ENCODE measurements around the gene PGAP3.

Gene PGAP3

GRCh38 chr17:39672522-39673334 lies 15.1 kb downstream of the PGAP3 start:
- no peak overlapping the region for H3K27ac ChIP-seq (ENCODE audit: insufficient read depth in 1 of 2, low read depth in 1 of 2, low read length in 2 of 2, poor library complexity in 1 of 2, severe bottlenecking in 2 of 2)
- ChIA-PET POLR2A (interaction anchor here (1.1 kb wide), 1 partner anchor 49 kb away, joined by 3 read pairs; no protein-coding TSS in a partner anchor), CTCF (interaction anchor here (0.6 to 22.5 kb wide), 15 partner anchors 12 to 596 kb away, joined by 3 to 445 read pairs (median 3); partner anchors contain the start of genes PGAP3 and PPP1R1B)
- peaks cover 0 to 22% (median 6%) of the 10 kb centered on the region in 5 experiments for H3K27me3 ChIP-seq (replicated peaks in 2 of 5; ENCODE audit: control insufficient read depth in 4 of 5, insufficient read depth in 5 of 5, low read length in 4 of 5)
- DNase-seq: no peak
- no peak overlapping the region for H3K4me3 ChIP-seq (ENCODE audit: control insufficient read depth in 1 of 7, extremely low read depth in 1 of 7, insufficient read depth in 4 of 7, low read depth in 2 of 7, low read length in 6 of 7)
- 92% methylated on average over 14 of the region's 15 CpGs for WGBS (ENCODE audit: insufficient coverage)
- no peaks in the 10 kb centered on the region for H3K9me3 ChIP-seq (ENCODE audit: control extremely low read depth in 1 of 5, control insufficient read depth in 4 of 5, insufficient read depth in 2 of 5, low read depth in 1 of 5, low read length in 4 of 5)
- H3K4me1 ChIP-seq (ENCODE audit: control extremely low read depth in 1 of 4, control insufficient read depth in 4 of 4, insufficient read depth in 4 of 4, low read length in 3 of 4): peaks cover 4 to 42% (median 31%) of the 10 kb centered on the region in 4 experiments
- H3K36me3 ChIP-seq (ENCODE audit: control insufficient read depth in 4 of 4, insufficient read depth in 4 of 4, low read length in 3 of 4): no peaks in the 10 kb centered on the region

DNA sequence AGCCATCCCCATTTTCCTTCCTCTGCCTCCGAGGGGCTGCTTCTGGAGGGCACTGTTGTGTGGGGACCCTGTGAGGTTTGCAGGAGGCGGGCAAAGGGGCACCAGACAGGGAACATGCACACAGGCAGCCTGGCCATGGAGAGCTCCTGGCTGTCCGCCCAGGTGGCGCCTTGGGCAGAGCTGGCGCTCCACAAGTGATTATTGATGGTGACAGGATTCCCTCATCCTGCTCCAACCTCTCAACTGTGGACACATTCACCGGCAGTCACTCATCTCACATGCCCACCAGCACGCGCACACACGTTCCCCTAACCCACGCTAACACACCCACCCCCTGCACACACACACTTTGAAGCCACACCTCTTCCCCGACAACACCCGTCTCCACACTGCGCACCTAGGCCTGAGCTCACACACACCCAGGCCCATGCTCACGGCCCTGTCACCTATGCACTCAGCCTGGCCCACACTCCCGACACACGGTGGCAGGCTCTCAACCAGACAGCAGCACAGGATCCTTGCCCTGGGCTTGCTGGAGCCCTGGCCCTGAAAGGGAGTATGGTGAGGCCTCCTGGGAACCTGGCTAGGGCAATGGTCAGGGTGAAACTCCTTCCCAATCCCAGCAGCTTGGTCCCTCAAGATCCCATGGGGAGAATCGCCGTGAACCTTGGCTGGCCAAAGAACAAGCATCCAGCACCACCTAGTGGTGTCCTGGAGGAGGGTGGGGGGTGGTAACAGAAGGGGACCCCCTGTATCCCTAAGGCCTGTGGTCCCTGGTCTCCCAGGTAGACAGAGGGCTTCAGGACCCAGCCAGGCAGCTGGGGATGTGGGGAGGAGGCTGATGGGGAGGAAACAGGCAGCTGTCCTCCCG lies 16.0 kb downstream of the PGAP3 start:
- H3K27me3 ChIP-seq (replicated peaks in 2 of 5; ENCODE audit: control insufficient read depth in 4 of 5, insufficient read depth in 5 of 5, low read length in 4 of 5): peaks cover 0 to 25% (median 9%) of the 10 kb centered on the region in 5 experiments
- DNase-seq: peak in 2 of 3 donors; percentile 49 to 53
- ChIA-PET POLR2A (no interaction called here), CTCF (interaction anchor here (0.7 to 22.5 kb wide), 19 partner anchors 8 to 99 kb away, joined by 3 to 445 read pairs (median 6); partner anchors contain the start of genes MIEN1, PGAP3 and PPP1R1B)
- H3K4me3 ChIP-seq (ENCODE audit: control insufficient read depth in 1 of 7, extremely low read depth in 1 of 7, insufficient read depth in 4 of 7, low read depth in 2 of 7, low read length in 6 of 7): peak overlapping the region in 2 of 7 experiments; percentile 24 to 55
- peaks cover 0 to 43% (median 32%) of the 10 kb centered on the region in 4 experiments for H3K4me1 ChIP-seq (ENCODE audit: control extremely low read depth in 1 of 4, control insufficient read depth in 4 of 4, insufficient read depth in 4 of 4, low read length in 3 of 4)
- no peaks in the 10 kb centered on the region for H3K36me3 ChIP-seq (ENCODE audit: control insufficient read depth in 4 of 4, insufficient read depth in 4 of 4, low read length in 3 of 4)
- H3K9me3 ChIP-seq (ENCODE audit: control extremely low read depth in 1 of 5, control insufficient read depth in 4 of 5, insufficient read depth in 2 of 5, low read depth in 1 of 5, low read length in 4 of 5): no peaks in the 10 kb centered on the region
- H3K27ac ChIP-seq (ENCODE audit: insufficient read depth in 1 of 2, low read depth in 1 of 2, low read length in 2 of 2, poor library complexity in 1 of 2, severe bottlenecking in 2 of 2): no peak overlapping the region
- WGBS (ENCODE audit: insufficient coverage): 56% methylated on average over 15 of the region's 19 CpGs

DNA sequence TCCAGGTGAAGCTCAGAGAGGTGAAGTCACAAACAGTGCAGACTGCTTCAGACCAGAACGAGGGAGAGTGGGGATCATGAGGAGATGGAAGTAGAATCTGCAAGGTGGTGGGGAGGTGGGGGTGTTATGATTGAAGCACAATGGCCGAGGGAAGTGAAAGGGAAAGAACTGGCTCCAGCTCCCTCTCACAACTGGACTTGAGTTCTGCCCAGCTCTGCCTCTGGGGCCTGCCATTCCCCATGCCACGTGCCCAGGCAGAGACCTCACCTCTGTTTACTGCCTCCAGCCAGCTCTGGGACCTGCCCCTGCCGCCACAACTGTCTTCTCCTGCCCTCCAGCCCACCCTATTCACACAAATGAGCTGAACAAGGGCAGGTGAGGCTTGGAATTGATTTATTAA lies 17.1 kb downstream of the PGAP3 start:
- WGBS (ENCODE audit: insufficient coverage): 95% methylated on average over 3 of the region's 4 CpGs
- POLR2A ChIA-PET: no interaction called here
- H3K27me3 ChIP-seq (replicated peaks in 2 of 5; ENCODE audit: control insufficient read depth in 4 of 5, insufficient read depth in 5 of 5, low read length in 4 of 5): peaks cover 0 to 31% (median 11%) of the 10 kb centered on the region in 5 experiments

DNA sequence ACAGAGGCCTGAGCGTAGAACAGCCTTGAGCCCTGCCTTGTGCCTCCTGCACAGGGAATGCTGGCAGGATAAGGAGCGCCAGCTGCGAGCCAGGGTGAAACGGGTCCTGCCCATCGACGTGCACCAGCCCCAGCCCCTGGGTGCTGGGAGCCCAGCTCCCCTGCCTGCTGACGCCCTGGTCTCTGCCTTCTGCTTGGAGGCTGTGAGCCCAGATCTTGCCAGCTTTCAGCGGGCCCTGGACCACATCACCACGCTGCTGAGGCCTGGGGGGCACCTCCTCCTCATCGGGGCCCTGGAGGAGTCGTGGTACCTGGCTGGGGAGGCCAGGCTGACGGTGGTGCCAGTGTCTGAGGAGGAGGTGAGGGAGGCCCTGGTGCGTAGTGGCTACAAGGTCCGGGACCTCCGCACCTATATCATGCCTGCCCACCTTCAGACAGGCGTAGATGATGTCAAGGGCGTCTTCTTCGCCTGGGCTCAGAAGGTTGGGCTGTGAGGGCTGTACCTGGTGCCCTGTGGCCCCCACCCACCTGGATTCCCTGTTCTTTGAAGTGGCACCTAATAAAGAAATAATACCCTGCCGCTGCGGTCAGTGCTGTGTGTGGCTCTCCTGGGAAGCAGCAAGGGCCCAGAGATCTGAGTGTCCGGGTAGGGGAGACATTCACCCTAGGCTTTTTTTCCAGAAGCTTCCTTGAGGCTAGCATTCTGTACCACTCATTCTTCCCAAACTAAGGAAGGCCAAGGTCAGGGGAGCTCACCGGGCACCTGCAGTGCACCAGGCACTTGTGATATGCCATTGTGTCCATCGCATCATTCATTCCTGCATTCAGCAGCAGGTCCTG lies 17.7 kb downstream of the PGAP3 start:
- H3K9me3 ChIP-seq (ENCODE audit: control extremely low read depth in 1 of 5, control insufficient read depth in 4 of 5, insufficient read depth in 2 of 5, low read depth in 1 of 5, low read length in 4 of 5): no peaks in the 10 kb centered on the region
- 96% methylated on average over 19 of the region's 23 CpGs for WGBS (ENCODE audit: insufficient coverage)
- CTCF ChIA-PET: interaction anchor here (0.7 to 22.5 kb wide), 14 partner anchors 9 to 175 kb away, joined by 3 to 445 read pairs (median 6); partner anchors contain the start of genes MIEN1, PGAP3 and PPP1R1B
- POLR2A ChIA-PET: no interaction called here
- no peaks in the 10 kb centered on the region for H3K36me3 ChIP-seq (ENCODE audit: control insufficient read depth in 4 of 4, insufficient read depth in 4 of 4, low read length in 3 of 4)
- H3K27me3 ChIP-seq (replicated peaks in 2 of 5; ENCODE audit: control insufficient read depth in 4 of 5, insufficient read depth in 5 of 5, low read length in 4 of 5): peaks cover 0 to 31% (median 11%) of the 10 kb centered on the region in 5 experiments
- DNase-seq: no peak
- peaks cover 0 to 43% (median 25%) of the 10 kb centered on the region in 4 experiments for H3K4me1 ChIP-seq (ENCODE audit: control extremely low read depth in 1 of 4, control insufficient read depth in 4 of 4, insufficient read depth in 4 of 4, low read length in 3 of 4)
- H3K27ac ChIP-seq (ENCODE audit: insufficient read depth in 1 of 2, low read depth in 1 of 2, low read length in 2 of 2, poor library complexity in 1 of 2, severe bottlenecking in 2 of 2): no peak overlapping the region
- no peak overlapping the region for H3K4me3 ChIP-seq (ENCODE audit: control insufficient read depth in 1 of 7, extremely low read depth in 1 of 7, insufficient read depth in 4 of 7, low read depth in 2 of 7, low read length in 6 of 7)

More for the DNA sequence above, 17.1 kb downstream of the PGAP3 start:
- no peaks in the 10 kb centered on the region for H3K36me3 ChIP-seq (ENCODE audit: control insufficient read depth in 4 of 4, insufficient read depth in 4 of 4, low read length in 3 of 4)
- no peaks in the 10 kb centered on the region for H3K9me3 ChIP-seq (ENCODE audit: control extremely low read depth in 1 of 5, control insufficient read depth in 4 of 5, insufficient read depth in 2 of 5, low read depth in 1 of 5, low read length in 4 of 5)
- H3K4me1 ChIP-seq (ENCODE audit: control extremely low read depth in 1 of 4, control insufficient read depth in 4 of 4, insufficient read depth in 4 of 4, low read length in 3 of 4): peaks cover 0 to 39% (median 26%) of the 10 kb centered on the region in 4 experiments
- DNase-seq: no peak
- CTCF ChIA-PET: interaction anchor here (0.8 to 22.5 kb wide), 13 partner anchors 9 to 175 kb away, joined by 3 to 445 read pairs (median 6); partner anchors contain the start of genes MIEN1, PGAP3 and PPP1R1B
- H3K4me3 ChIP-seq (ENCODE audit: control insufficient read depth in 1 of 7, extremely low read depth in 1 of 7, insufficient read depth in 4 of 7, low read depth in 2 of 7, low read length in 6 of 7): no peak overlapping the region
- H3K27ac ChIP-seq (ENCODE audit: insufficient read depth in 1 of 2, low read depth in 1 of 2, low read length in 2 of 2, poor library complexity in 1 of 2, severe bottlenecking in 2 of 2): no peak overlapping the region

DNA sequence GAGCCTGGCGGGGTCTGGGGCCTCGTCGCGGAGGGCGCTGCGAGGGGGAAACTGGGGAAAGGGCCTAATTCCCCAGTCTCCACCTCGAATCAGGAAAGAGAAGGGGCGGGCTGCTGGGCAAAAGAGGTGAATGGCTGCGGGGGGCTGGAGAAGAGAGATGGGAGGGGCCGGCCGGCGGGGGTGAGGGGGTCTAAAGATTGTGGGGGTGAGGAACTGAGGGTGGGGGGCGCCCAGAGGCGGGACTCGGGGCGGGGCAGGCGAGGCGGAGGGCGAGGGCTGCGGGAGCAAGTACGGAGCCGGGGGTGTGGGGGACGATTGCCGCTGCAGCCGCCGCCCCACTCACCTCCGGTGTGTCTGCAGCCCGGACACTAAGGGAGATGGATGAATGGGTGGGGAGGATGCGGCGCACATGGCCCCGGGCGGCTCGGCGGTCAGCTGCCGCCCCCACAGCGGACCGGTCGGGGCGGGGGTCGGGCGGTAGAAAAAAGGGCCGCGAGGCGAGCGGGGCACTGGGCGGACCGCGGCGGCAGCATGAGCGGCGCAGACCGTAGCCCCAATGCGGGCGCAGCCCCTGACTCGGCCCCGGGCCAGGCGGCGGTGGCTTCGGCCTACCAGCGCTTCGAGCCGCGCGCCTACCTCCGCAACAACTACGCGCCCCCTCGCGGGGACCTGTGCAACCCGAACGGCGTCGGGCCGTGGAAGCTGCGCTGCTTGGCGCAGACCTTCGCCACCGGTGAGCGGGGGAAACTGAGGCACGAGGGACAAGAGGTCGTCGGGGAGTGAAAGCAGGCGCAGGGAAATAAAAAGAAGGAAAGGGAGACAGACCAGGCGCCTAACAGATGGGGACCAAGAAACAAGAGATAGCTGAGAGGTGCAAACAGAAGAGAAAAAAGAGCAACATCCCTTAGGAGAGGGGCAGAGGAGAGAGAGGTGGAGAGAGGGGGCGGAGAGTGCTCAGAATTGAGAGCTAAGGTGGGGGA lies 19.6 kb downstream of the PGAP3 start, which contains the start of gene PNMT:
Gene PNMT (plus strand): TSS at position 509 of the 980 bp plus-strand sequence. CDS start 23 bp downstream, at position 532.
- Histone ChIP-seq H3K4me3 (ENCODE audit: control insufficient read depth in 1 of 7, extremely low read depth in 1 of 7, insufficient read depth in 4 of 7, low read depth in 2 of 7, low read length in 6 of 7) (peak within 1 kb of the TSS in 5 of 7 experiments; percentile 17 to 63 (median 41)), H3K27ac (ENCODE audit: insufficient read depth in 1 of 2, low read depth in 1 of 2, low read length in 2 of 2, poor library complexity in 1 of 2, severe bottlenecking in 2 of 2) (peak within 1 kb of the TSS in 1 of 2 experiments; percentile 43), H3K36me3 (ENCODE audit: control insufficient read depth in 4 of 4, insufficient read depth in 4 of 4, low read length in 3 of 4) (no peaks in the 10 kb centered on the region), H3K9me3 (ENCODE audit: control extremely low read depth in 1 of 5, control insufficient read depth in 4 of 5, insufficient read depth in 2 of 5, low read depth in 1 of 5, low read length in 4 of 5) (no peaks in the 10 kb centered on the region), H3K27me3 (replicated peaks in 2 of 5; ENCODE audit: control insufficient read depth in 4 of 5, insufficient read depth in 5 of 5, low read length in 4 of 5) (peaks cover 0 to 31% (median 11%) of the 10 kb centered on the region in 5 experiments), H3K4me1 (ENCODE audit: control extremely low read depth in 1 of 4, control insufficient read depth in 4 of 4, insufficient read depth in 4 of 4, low read length in 3 of 4) (peaks cover 0 to 57% (median 32%) of the 10 kb centered on the region in 4 experiments)
- WGBS (ENCODE audit: insufficient coverage): 2% methylated on average over 67 of the region's 85 CpGs
- DNase-seq: peak; percentile 68 to 80 (median 75)
- POLR2A ChIA-PET: interaction anchor here (1.0 kb wide), 1 partner anchor 11 kb away, joined by 3 read pairs; no protein-coding TSS in a partner anchor
- CTCF ChIA-PET: interaction anchor here (1.0 to 22.5 kb wide), 9 partner anchors 7 to 62 kb away, joined by 4 to 445 read pairs (median 20); partner anchors contain the start of genes MIEN1, PPP1R1B and STARD3
